ENCODE results near the gene SPTBN1. TPM values are rescaled to one million over a fixed set of nuclear protein-coding genes. Genes with fewer than 3 reads are reported as not detected.

The SPTBN1 gene
- polyA plus RNA-seq, 2 of the 4 experiments (the other 2 are of a cell fraction): 105 to 126 TPM

- TF ChIP-seq RCOR1 (IDR thresholded peaks at IDR 0.05; ENCODE audit: low read depth, low read length): no peak
These were observed 125.4 kb downstream of the SPTBN1 start (continued) for GRCh38 chr2:54581326-54582039.

- Histone ChIP-seq H3K9me3 (no peaks in the 10 kb centered on the region), H3K27ac (no peak overlapping the region; a peak in 1 of 6 replicates), H3K4me2 (no peak overlapping the region), H3K4me1 (peaks cover 100% of the 10 kb centered on the region), H3K4me3 (no peak overlapping the region)
- POLR2A ChIA-PET: no interaction called here
- 94% methylated on average over 5 of the region's 5 CpGs for WGBS (ENCODE audit: missing lambda C conversion rate)
- no peak for TF ChIP-seq MAZ (IDR thresholded peaks at IDR 0.05; ENCODE audit: borderline replicate concordance, low read depth, low read length)
- TF ChIP-seq FOSL2 (IDR thresholded peaks at IDR 0.05): no peak
- no peak for TF ChIP-seq FOSL2 (CRISPR knock-in tag; IDR thresholded peaks at IDR 0.05)
- TF ChIP-seq EHMT2 (IDR thresholded peaks at IDR 0.05; ENCODE audit: low read depth): no peak
- TF ChIP-seq RAD21 (conservative IDR thresholded peaks at IDR 0.05 in 1 of 2, IDR thresholded peaks at IDR 0.05 in 1 of 2): no peak
- ATAC-seq (no peak), DNase-seq (ENCODE audit: low read depth in 1 of 2, low spot score in 1 of 2) (no peak), FAIRE-seq (no peak)
- CTCF ChIA-PET: interaction anchor here (0.9 to 1.3 kb wide), 3 partner anchors 10 to 60 kb away, joined by 4 read pairs; no protein-coding TSS in a partner anchor
These were observed 126.9 kb downstream of the SPTBN1 start for GRCh38 chr2:54582987-54583386.

- DNase-seq (ENCODE audit: low read depth in 1 of 2, low spot score in 1 of 2) (no peak), FAIRE-seq (no peak), ATAC-seq (no peak)
- H3K4me1 ChIP-seq: peaks cover 100% of the 10 kb centered on the region
- H3K4me3 ChIP-seq: no peak overlapping the region
- H3K9me3 ChIP-seq: no peaks in the 10 kb centered on the region
- peak overlapping the region in 1 of 2 experiments; percentile 52; a peak in 3 of 6 replicates for H3K27ac ChIP-seq
- peak overlapping the region; percentile 41 for H3K4me2 ChIP-seq
- TF ChIP-seq PHF8 (IDR thresholded peaks at IDR 0.05; ENCODE audit: borderline replicate concordance, low read depth): no peak
- TF ChIP-seq NR3C1 (IDR thresholded peaks at IDR 0.05): no peak
- TF ChIP-seq GATA3 (IDR thresholded peaks at IDR 0.05; ENCODE audit: borderline replicate concordance): no peak
- no peak for TF ChIP-seq FOXS1 (CRISPR knock-in tag; IDR thresholded peaks at IDR 0.05)
- no peak for TF ChIP-seq ZSCAN20 (CRISPR knock-in tag; IDR thresholded peaks at IDR 0.05)
- TF ChIP-seq EHF (CRISPR knock-in tag; IDR thresholded peaks at IDR 0.05): no peak
- TF ChIP-seq JUNB (IDR thresholded peaks at IDR 0.05): no peak
- TF ChIP-seq PBX3 (IDR thresholded peaks at IDR 0.05): no peak
- TF ChIP-seq HOXB5 (CRISPR knock-in tag; IDR thresholded peaks at IDR 0.05): no peak
- no peak for TF ChIP-seq CBX8 (IDR thresholded peaks at IDR 0.05)
- no peak for TF ChIP-seq POLR2A (IDR thresholded peaks at IDR 0.05; ENCODE audit: low read length)
- ChIA-PET CTCF (interaction anchor here (0.6 to 1.5 kb wide), 2 partner anchors 25 to 49 kb away, joined by 3 to 4 read pairs; no protein-coding TSS in a partner anchor), POLR2A (no interaction called here)
- WGBS (ENCODE audit: missing lambda C conversion rate): 89% methylated on average over 1 of the region's 1 CpG
These were observed 128.5 kb downstream of the SPTBN1 start for GRCh38 chr2:54584598-54584997.

- no peak overlapping the region for H3K4me3 ChIP-seq
- no peak for DNase-seq (ENCODE audit: low read depth in 1 of 2, low spot score in 1 of 2)
- peaks cover 100% of the 10 kb centered on the region for H3K4me1 ChIP-seq
- no peak for TF ChIP-seq MAFK (IDR thresholded peaks at IDR 0.05; ENCODE audit: partially characterized antibody)
- TF ChIP-seq TFCP2L1 (CRISPR knock-in tag; IDR thresholded peaks at IDR 0.05): no peak
- no peak for TF ChIP-seq REST (IDR thresholded peaks at IDR 0.05)
- no peak for TF ChIP-seq POLR2AphosphoS2 (conservative IDR thresholded peaks at IDR 0.05; ENCODE audit: low read length)
- no peak for TF ChIP-seq E2F6 (IDR thresholded peaks at IDR 0.05; ENCODE audit: borderline replicate concordance, low read depth)
- no peak for TF ChIP-seq EHF (CRISPR knock-in tag; IDR thresholded peaks at IDR 0.05)
- no peak for TF ChIP-seq HDAC2 (IDR thresholded peaks at IDR 0.05)
- no peak for FAIRE-seq
- H3K9me3 ChIP-seq: no peaks in the 10 kb centered on the region
- ATAC-seq: peak in 1 of 2 experiments; percentile 14; a peak in 1 of 6 replicates
- POLR2A ChIA-PET: no interaction called here
- CTCF ChIA-PET: interaction anchor here (0.6 to 1.5 kb wide), 5 partner anchors 12 to 485 kb away, joined by 3 to 4 read pairs (median 4); no protein-coding TSS in a partner anchor
- peak overlapping the region in 1 of 2 experiments; percentile 54; a peak in 3 of 6 replicates for H3K27ac ChIP-seq
- peak overlapping the region; percentile 41 for H3K4me2 ChIP-seq
These were observed 129.1 kb downstream of the SPTBN1 start for GRCh38 chr2:54585136-54585733.
